ENCODE results near the gene IL1RAPL2.

Gene IL1RAPL2

DNA sequence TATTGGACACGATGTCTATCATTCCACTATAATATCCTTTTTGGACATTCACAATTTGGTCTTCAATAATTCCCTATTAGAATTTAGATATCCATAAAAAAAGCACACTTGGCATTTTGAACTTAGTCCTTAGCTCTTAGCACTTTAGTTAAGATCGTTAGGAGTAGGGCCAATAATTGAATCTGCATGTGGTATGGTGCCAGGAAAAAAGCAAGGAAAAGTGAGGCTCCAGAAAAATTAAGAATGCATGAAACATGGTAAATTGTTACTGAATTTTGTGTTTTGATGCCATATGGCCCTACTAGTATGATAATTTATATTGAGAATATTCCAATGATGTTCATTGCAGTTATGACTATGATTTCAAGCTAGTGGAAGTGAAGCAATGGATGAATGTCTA lies 708.1 kb downstream of the IL1RAPL2 start:
- no peak for DNase-seq

DNA sequence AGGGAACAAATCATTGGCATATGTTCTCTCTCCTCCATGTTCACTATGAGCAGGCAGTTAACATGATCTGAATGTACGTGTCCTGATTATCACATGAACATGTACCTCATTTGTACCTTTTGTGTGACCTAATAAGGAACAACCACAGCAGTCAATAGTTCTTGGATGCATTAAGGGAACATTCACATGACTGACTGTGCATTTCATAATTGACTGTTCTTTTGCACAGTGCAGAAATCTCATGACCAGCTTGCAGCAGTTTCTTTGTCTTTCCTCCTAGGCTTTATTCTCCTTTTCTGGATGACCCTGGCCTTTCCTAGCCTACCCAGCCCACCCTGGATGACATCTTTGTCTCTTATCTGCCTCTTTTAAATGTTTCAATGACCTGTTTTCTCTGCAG lies 711.1 kb downstream of the IL1RAPL2 start:
- no peak for DNase-seq

DNA sequence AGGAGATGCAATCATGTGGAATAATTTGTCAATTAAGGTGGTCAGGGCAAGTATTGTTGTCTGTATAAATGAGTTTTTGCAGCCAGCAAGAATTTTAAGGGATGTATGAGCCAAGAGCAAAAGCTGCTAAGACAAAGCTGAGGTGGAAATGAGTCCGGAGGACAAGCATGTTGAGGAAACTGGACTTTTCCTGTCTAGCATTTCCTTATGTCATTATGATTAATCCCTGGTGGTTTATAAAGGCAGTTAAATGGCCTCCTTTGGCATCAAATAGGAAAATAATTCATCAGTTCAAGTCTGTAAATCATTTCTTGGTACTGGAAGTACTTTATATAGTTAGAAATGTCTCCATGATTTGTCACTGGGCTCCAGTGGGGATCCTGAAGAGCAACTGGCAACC lies 716.1 kb downstream of the IL1RAPL2 start:
- DNase-seq, result peak; percentile 54

DNA sequence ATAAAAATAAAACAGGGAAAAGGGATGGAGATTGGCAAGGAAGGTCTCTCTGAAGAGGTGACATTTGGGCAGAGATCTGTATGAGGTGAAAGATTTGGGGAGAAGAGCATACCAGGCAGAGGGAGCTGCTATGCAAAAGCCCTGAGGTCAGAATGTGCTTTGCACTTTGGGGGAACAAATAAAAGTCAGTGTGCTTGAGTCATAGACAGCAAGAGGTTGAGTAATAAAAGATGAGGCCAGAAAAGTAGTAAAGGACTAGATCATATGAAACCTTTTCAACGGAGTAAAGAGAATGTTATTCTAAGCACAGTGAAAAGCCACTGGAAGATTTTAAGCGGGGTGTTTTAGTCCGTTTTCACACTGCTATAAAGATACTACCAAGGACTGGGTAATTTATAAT lies 731.0 kb downstream of the IL1RAPL2 start:
- DNase-seq, result no peak

DNA sequence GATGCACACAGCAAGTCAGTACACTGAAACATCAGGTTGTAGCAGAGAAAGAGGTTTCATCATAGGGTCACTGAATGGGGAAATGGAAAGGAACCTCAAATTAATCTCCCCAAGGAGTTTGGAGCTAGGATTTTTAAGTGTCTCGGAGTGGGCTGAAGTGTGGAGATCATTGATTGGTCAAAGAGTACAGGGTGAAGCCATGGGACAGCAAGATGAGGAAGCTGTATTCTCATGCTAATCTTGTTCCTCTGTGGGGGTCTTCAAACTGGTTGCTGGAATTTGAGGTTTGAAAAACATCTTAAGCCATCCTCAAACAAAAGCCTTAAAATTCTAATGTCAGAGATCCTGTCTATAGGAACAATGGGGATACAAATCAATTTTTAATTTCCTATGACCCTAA lies 733.3 kb downstream of the IL1RAPL2 start:
- DNase-seq, result no peak

DNA sequence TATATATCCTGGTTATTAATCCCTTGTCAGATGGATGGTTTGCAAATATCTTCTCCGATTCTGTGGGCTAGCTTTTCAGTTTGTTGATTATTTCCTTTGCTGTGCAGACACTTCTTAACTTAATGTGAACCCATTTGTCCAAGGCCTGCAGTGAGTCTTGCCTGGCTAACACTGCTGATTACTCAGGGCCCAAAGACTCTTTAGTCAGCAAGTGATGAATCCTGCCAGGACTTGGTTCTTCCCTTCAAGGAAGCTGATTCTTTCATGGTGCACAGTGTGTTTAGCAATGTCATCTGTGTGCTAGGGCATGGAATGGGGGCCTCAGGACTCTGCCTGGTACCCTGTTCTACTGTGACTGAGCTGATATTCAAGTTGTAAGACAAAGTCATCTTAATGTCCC lies 736.2 kb downstream of the IL1RAPL2 start:
- no peak for DNase-seq

DNA sequence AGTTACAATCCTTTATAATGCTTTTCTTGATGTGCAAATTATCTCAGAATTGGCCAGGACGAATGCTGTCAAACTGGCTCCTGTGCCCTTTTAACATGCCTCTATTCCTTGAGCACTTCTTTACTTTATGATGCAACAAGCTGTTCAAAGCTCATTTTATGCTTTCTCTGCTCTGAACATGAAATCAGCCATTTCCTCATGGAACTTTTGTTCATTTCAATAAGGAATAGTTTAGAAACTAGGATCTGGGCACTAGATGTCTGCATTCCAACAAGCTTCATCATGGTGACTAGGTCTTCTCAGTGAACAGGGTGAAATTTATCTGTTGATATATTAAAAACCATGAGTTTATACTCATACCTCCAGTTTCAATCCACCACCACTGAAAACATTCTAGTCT lies 741.8 kb downstream of the IL1RAPL2 start:
- peak; percentile 57 for DNase-seq

DNA sequence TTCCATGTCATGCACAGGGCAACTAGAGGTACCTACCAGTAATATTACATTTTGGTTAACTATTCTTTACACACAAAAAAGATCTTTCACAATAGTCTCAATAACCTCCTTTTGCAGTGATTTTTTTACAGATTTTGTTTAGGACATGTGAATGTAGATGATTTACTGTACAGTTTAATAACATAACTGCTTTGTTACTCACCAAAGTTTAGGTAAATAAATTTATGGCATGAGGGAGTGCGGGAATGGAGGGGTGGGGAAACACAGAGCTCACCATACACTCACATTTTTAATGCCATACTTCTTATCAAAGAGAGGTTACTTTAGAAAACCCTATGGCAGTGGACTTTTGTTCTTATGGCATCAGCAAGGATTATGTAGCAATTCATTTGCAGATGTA lies 747.6 kb downstream of the IL1RAPL2 start:
- DNase-seq, result peak; percentile 18

DNA sequence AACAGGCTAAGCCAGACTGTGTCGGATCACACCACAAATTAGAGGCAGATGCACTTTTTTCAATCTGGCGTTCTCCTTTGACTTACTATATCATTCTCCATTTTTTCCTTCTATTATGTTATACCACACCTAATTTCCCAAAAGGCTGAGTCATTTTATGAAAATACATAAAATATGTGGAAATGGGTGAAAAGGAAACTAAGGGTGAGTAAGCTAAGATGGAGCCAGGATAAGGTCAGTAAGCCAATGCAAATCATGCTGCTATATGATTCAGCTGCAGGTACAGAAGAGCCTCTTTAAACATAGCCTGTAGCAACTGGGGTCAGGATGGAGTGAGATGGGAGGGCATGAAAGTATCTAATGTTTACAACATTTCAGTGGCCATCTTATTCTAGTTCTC lies 748.5 kb downstream of the IL1RAPL2 start:
- peak; percentile 71 for DNase-seq

DNA sequence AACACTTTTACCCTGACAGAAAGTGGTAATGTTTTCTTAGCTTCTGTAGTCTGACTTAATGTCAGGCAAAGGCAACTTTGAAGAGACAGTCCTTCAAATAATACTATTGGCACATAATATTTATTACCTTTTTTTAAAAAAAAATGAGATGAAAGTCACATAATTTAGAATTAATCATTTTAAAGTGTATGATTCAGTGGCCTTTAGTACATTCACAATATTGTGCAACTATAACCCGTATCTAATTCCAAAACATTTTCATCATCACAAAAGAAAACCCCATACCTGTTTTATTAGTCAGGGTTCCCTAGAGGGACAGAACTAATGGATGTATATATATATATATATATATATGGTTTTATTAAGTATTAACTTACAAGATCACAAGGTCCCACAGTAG lies 749.2 kb downstream of the IL1RAPL2 start:
- DNase-seq, result peak; percentile 59

DNA sequence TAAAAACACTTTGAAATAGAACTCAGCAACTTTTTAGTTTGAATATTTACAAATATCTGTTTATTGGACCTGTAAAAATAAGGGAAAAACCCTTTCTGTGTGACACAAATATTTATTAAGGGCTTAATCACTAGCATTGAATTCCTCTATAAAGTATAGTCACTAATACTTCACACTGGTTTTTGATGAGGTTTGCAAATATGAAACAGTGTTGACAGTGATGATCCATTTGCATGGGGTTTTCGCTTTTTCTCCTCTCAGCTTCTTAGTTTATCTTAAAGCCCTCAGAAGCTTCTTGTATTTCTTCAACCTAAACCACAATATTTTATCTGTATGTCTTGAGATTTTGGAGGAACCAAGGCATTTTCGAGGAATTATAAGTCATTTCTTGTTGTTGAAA lies 751.1 kb downstream of the IL1RAPL2 start:
- no peak for DNase-seq

DNA sequence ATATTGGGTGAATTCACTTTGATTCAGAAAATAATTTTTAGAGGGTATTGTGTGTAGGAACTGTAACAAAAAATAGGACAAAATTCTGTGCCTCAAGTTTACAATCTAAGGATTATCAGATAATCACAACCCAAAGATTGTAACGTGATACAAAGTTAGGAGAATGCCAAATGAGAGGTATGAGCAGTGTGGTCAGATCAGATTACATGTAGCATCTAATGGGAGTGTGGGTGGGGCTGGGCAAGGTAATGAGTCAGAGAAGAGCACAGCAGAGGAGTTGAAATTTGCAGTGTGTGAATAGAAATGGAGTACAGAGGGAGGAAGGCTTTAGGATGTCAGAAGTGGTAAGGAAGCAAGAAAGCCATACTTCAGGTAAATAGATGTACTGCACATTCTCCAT lies 757.9 kb downstream of the IL1RAPL2 start:
- peak; percentile 66 for DNase-seq

DNA sequence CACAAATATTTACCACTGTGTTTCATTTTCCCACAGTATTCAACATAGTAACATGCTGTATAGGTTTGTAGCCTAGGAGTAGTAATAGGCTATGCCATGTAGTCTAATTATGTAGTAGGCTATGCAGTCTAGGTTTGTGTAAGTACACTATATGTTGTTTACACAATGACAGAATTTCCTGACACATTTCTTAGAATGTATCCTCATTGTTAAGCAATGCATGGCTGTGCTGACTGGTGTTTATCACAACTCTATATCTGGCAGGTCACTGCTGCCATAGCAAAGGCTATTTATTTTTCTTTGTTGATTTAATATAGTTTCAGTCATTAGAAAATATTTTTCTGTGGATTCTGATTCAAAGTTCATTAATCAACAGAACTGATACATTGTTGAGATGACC lies 762.8 kb downstream of the IL1RAPL2 start:
- DNase-seq, result no peak

DNA sequence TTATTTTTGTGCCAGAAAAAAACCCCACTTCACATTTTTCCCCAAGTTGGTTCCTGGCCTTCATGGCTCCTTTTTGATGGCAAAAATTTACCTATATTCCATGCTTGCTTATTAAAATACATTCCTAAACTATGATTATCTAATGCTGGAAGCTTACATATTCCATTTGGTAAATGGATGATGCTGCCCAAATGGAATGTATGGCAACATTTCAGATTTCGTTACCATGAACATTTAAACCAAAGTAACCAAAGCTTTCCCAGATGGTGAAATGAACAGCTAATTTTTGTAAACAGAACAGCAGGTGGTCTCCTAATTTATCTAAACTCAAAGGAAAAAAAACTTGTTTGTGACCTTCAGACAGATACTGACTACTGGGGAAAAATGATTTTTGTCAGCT lies 765.2 kb downstream of the IL1RAPL2 start:
- DNase-seq, result peak; percentile 61

DNA sequence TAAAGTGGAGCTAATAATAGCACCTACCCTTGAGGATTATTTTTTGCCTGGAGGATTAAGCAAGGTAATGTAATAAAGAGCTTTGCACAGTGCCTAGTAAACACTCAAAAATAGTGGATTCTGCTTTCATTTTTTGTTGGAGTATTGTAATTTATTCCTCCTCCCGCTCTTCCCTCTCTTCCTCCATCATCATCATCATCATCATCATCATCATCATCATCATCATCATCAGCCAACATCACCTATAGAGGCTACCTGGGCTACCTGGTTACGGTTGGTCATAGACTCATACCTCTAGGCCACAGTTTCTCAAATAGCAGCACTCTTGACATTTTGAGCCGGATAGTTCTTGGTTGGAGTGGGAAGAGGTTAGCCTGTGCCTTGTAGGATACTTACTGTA lies 781.4 kb downstream of the IL1RAPL2 start:
- DNase-seq, result no peak

DNA sequence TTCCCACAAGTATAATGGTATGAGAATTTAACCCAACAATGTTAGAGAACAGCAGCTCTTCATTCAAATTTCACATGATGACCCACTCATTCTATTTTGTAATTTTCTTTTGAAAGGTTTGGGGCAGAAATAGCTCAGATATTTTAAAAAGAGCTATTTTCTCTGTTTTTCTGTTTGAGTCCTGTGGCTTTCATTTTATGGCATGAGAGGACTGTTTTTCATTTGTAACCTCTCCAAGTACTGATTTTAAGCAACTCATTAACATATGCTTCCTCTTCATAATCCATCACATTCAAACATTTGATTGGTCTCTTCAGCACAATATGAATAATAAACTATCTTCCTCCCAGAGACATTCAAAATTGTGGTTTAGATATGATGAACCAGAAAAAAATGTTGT lies 783.5 kb downstream of the IL1RAPL2 start:
- DNase-seq, result peak; percentile 62

DNA sequence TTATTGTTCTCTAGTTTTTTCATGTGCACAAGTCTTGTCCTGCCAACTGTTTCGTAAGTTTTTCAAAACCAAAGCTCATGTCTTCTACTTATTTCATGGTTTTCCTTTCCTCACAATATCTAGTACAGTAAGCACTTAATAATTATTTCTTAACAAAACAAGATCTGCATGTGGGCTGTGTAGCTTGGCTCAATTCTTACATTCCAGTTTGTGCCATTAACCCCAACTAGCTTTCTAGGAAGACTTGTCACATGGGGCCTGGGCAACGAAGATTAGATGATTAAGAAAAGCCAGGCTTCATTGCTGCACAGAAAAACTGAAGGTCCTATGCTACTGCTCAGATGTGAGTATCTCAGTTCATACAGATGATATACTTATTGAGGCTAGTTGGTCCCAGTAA lies 809.8 kb downstream of the IL1RAPL2 start:
- peak; percentile 25 for DNase-seq

DNA sequence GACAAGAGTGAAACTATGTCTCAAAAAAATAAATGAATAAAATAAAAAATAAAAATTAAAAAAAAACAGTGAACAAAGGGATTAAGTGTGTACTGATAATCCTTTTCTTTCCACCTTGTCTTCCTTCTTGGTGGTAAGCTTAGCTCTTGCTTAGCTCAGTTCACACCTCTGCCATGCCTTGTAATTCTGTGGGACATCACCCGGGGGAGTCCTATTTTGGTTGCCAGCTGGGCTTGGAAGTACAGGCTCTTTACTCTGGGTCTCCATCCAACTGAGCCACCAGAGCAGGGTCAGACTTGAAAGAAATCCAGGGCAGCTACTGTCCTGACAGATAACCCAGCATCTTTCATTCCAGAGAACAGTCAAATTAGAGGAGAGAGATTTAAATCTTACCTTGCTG lies 858.7 kb downstream of the IL1RAPL2 start:
- no peak for DNase-seq

DNA sequence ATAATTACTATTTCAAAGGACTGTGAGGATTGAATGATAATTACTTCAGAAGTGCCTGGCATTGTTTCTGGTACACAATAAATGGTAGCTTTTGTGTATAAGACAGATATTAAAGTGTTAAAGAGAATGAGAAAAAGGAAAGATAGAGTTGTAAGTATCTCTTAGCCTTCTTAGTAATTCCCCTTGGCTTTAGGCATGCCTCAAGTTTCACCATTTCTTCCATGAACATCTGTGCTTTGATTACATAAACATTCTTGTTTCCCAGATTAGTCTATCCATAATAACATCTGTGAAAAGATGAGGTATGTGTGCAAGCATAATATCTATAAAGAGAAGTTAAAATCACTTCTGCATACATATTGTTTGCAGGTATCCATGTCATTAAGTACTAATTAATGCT lies 885.4 kb downstream of the IL1RAPL2 start:
- no peak for DNase-seq

DNA sequence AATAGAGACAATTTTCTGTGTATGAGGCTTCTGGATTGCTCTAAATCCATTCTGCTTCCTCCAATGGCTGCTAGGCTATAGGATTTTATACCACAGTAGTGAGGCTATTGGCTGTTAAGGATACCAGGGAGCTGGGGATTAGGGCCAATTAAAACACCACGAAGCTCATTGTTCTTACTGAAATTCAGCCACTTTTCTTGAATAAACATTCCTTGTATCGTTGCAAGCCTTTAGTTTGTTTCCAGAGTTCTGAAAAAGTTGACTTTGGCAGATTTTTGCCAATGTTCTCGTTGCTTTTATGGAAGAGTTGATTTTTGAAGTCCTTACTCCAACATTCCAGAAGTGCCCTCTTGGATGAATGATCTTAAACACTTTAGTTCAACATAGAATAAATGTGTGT lies 892.8 kb downstream of the IL1RAPL2 start:
- no peak for DNase-seq

DNA sequence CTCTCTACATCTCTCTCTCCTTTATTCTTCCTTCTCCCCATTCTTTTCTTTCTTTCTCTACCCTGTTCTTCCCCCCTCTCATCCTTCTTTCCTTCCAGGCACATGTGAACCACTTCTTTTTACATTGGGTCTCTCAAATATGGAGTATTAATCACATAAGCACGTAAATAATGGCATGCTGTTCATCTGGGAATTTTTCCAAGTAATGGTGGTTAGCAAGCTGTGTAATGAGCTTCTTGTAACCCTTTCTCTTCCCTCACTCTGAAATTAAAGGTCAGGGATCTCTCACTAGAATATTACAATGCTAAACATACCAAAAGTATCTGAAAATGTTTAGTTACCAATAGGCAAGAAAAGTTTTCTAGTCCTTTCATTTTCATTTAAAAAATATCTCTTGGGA lies 894.4 kb downstream of the IL1RAPL2 start:
- DNase-seq, result peak; percentile 87

DNA sequence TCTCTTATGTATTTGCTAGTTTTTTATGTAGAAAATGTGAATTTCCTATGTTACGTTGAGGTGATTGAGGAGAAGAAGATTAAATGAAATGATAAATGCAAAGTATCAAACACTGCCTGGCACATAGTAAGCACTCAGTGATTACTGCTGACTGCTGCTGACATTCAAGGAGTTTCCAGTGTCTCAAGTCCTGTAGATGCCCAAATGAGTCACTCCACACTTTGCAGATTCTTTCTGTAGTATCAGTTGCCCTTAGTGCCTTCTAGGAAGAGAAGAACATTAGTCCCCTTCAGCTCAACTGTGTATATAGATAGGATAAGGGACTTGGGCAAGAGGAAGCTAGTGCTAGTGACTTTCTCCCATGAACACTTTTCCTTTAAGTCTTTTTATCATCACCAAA lies 895.0 kb downstream of the IL1RAPL2 start:
- peak; percentile 8 for DNase-seq

DNA sequence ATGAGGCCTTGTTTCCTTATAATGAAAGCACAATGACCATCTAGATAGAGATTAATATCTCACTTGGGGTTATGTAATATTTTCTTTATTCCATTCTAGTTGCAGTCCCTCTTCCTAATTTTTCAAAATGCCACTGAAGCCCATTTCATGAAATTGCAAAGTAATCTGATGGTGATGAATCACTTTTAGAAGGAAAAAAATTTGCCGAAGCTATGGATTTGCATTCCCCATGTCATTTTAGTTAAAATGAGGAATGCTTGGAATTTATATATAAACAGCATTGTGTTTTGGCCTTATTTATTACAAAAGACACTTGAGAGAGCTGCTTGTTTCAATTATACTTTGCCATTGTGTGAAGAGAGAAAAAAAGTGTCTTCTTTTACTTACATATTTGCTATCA lies 896.2 kb downstream of the IL1RAPL2 start:
- DNase-seq, result peak; percentile 66

DNA sequence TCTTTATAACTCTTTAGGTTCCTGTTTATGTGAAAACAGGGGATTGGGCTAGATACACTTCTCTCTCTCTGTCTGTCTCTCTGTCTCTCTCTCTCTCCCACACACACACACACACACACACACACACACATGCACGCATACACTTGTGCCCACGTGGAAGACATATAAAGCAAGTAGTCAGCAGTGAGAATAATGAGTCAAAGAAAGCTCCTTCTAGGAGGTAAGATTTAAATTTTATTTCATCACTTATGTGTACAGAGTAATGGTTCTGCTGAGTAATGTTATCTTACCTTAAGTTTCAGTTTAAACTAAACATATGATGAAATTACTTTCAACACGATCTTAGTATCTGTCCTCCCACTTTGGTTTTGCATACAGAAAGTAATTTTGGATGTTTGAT lies 897.5 kb downstream of the IL1RAPL2 start:
- DNase-seq, result peak; percentile 57

DNA sequence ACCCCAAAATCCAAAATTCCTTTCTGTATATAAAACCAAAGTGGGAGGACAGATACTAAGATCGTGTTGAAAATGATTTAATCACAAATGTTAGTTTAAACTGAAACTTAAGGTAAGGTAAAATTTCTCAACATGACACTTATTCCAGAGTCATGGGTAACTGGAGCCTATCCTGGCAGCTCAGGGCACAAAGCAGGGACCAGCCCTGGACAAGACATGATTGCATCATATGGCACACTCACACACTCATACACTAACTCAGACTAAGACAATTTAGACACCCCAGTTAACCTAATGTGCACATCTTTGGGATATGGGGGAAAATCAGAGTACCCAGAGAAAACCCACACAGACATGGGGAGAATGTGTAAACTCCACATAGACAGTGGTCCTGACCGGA lies 898.6 kb downstream of the IL1RAPL2 start:
- DNase-seq, result no peak

DNA sequence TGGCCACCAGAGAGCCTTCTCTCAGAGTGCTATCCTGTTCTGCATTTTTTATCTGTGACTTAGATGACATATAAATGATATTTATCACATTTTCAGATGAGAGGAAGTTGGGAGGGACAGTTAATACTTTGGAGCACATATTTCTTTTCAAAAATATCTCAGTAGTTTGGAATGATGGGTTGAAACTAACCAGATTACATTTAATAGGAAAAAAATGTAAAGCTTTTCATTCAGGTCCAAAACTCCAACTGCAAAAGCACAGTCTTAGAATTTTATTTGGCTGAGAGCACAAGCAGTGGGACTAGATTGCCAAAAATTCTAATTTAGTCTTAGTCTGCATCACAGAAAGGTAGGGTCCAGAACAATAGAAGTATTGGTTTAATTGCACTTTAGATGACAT lies 902.7 kb downstream of the IL1RAPL2 start:
- DNase-seq, result peak; percentile 28

Data from fibroblast of skin of abdomen (primary cell).